ENCODE results near the gene MAPKBP1.

Gene MAPKBP1

DNA sequence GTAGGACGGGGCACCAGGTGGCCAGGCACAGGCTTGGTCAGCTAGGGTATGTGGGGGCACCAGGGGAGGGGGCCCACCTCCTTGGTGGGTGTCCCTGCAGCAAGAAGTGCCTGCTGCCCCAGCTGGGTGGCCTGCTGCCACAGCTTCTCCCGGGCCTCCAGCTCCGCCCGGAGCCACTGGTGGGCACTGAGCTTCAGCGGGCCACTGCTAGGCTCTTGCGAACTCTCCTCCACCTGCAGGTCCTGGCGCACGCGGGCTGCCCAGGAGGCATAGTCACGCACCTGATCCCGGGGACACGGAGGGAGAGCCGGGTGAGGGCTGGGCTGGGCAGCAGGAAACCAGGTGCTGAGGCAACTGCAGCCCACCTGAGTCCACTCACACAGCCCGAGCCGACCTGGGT is 94.0 kb downstream of the MAPKBP1 start:
- H3K4me3 ChIP-seq (ENCODE audit: low read depth, low read length): no peak overlapping the region
- TF ChIP-seq, protein P1, sequence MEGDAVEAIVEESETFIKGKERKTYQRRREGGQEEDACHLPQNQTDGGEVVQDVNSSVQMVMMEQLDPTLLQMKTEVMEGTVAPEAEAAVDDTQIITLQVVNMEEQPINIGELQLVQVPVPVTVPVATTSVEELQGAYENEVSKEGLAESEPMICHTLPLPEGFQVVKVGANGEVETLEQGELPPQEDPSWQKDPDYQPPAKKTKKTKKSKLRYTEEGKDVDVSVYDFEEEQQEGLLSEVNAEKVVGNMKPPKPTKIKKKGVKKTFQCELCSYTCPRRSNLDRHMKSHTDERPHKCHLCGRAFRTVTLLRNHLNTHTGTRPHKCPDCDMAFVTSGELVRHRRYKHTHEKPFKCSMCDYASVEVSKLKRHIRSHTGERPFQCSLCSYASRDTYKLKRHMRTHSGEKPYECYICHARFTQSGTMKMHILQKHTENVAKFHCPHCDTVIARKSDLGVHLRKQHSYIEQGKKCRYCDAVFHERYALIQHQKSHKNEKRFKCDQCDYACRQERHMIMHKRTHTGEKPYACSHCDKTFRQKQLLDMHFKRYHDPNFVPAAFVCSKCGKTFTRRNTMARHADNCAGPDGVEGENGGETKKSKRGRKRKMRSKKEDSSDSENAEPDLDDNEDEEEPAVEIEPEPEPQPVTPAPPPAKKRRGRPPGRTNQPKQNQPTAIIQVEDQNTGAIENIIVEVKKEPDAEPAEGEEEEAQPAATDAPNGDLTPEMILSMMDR (IDR thresholded peaks at IDR 0.05; ENCODE audit: borderline replicate concordance, insufficient read depth, low read depth, low read length): no peak

DNA sequence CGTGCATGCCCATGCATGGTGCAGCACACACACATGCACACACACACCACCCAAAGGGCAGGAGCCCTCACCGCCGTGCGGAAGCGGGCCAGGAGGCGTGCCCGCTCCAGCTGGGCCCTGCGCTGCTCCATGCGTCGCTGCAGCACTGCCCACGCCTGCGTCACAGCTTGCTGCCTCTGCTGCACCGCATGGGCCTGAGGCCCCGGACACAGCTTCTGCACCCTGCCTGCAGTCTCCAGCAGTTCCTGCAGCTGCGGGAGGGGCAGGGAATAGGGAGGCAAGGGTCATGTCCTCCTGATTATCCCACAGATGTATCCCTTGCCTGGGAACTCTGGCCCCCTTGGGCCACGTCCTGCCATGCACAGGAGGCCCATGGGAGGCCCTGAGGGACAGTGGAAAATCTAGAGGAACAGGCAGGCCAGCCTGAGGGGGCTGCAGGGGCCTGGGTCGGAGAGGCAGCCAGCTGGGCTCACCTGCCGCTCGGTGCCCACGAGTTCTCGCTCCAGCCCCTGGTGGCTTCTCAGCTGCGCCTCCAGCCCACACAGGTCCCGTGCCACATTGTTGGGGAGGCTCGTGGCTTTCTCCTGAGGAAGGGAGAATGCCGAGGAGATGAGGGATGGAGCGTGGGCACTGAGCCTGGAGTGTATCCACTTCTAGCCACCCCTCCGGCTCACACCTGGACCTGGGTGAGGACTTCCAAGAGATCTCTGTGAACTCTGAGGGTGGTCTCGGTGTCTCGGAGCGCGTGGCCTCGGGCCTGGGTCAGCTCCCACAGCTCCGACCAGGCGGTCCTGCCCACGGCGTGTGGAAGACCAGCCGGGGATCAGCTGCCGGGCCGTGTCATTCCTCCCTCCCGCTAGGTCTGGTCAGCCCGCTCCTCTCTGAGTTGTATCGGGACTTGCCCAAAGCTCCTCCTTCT is 95.7 kb downstream of the MAPKBP1 start:
- TF ChIP-seq, protein P1 (IDR thresholded peaks at IDR 0.05; ENCODE audit: borderline replicate concordance, insufficient read depth, low read depth, low read length): no peak
- H3K4me3 ChIP-seq (ENCODE audit: low read depth, low read length): no peak overlapping the region

DNA sequence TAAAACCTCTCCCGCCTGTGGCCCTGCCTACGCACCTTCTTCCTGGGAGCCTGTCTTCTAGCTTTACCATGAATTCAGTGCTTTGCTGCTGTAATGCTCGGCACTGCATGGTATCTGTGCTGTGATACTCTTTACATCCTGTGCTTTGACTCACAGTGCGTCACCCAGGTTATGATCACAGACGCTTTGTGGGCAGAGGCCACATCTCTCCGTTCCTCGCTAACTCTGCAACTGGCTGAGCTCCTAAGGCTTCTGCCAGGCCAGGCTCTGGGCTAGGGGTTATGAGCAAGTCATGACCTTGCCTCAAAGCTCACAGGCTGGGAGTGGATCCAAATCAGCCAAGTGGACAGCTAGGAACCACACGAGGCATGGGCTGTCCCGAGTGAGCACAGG is 96.4 kb downstream of the MAPKBP1 start:
- H3K4me3 ChIP-seq (ENCODE audit: low read depth, low read length): no peak overlapping the region
- TF ChIP-seq, protein P1 (IDR thresholded peaks at IDR 0.05; ENCODE audit: borderline replicate concordance, insufficient read depth, low read depth, low read length): no peak

DNA sequence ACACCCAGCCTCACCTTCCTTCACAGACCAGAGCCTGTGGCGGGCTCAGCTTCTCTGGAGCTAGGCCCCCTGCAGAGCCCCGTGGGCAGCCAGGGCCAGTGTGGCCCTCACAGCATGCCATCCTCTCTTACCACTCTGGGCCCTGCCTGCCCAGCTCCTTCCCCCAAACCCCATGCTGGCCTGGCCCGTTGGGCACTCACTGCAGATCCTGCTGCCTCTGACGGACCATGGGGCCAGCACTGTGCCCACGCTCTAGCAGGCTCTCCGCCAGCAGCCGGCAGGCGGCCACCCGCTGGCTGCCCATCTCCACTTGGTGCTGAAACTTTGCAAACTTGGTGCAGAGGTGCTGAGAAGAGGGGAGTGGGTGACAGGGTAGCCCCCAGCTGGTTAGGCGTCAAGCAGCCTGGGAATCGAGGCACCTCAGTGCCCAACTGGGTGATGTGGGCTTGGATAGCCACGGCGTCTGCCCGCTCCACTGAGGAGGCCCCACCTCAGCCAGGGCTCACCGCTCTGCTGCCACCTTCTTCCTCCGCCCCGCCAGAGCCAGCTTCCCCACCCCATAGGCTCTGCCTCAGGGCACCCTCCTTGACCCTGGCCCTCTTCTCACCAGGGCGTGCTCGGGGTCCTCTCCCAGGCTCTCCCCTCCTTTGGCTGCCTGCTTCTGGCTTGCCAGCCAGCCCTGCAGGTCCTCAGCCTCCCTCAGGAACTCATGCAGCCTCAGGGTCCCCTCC is 97.1 kb downstream of the MAPKBP1 start:
- TF ChIP-seq, protein P1 (IDR thresholded peaks at IDR 0.05; ENCODE audit: borderline replicate concordance, insufficient read depth, low read depth, low read length): no peak
- no peak overlapping the region for H3K4me3 ChIP-seq (ENCODE audit: low read depth, low read length)

DNA sequence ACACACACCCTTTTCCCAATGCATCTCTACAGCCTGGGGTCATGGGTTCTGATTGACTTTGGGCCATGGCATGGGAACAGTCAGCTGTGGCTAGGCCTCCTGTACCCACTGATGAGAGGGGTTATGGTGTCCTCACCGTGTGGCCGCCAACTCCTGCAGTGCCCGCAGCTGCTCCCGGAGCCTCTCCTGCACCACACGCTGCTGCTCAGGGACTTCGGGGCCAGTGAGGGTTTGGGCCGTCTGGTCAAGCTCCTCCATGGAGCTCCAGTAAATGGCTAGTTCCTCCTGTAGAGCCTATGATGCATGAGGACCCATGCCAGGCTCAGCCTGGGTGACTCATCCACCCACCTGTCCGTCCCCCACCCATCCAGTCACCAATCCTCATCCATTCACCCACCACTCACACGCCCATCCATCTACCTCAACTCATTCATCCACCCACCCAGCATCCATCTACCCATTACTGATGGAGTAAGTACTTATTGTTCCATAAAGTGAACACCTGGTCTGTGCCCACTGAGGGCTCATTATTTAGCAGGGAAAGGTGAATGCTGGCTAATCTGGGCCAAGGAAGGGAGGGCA is 98.0 kb downstream of the MAPKBP1 start:
- H3K4me3 ChIP-seq (ENCODE audit: low read depth, low read length): no peak overlapping the region
- TF ChIP-seq, protein P1 (IDR thresholded peaks at IDR 0.05; ENCODE audit: borderline replicate concordance, insufficient read depth, low read depth, low read length): no peak

DNA sequence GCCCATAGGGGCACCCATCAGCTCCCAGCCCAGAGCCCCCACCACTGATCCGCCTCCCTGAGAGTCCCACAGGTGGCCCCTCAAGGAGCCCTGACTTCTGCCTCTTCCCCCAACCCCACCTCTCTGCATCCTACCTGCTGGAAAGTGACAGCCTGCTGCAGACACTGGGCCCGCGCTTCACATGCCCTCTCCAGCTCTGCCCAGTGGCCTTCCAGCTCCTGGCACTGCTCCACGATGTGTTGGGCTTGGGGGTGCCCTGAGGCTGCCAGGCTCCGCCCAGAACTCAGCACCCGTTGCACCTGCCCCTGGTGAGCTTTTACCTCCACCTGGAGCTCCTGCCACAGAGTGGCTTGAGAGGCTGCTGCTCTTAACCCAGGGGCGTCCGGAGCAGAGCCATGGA is 99.4 kb downstream of the MAPKBP1 start:
- H3K4me3 ChIP-seq (ENCODE audit: low read depth, low read length): no peak overlapping the region
- TF ChIP-seq, protein P1 (IDR thresholded peaks at IDR 0.05; ENCODE audit: borderline replicate concordance, insufficient read depth, low read depth, low read length): no peak

Measured in GM12875 (cell line).